Head of caudate nucleus (tissue), 42 donors: ENCODE data around the gene NUP42.
"Not testable (repeated sequence)": the region's sequence is repeated elsewhere in the genome, so short reads cannot be mapped to it uniquely, and the experiment has no call there.

Source experiments
- DNase-seq, 42 donors: peaks; one replicate each; pipeline versions ENCODE4 v3.0.0 to v3.0.0-alpha.2; 2020 to 2021; ENCODE audit warnings: mixed read lengths in 7 of 42
- intact Hi-C: fragments of 100-400 bp; cut with DNase I; formaldehyde crosslinking; loops from one replicate; pipeline ENCODE4 v1.15.0; 2022

Gene NUP42

DNA sequence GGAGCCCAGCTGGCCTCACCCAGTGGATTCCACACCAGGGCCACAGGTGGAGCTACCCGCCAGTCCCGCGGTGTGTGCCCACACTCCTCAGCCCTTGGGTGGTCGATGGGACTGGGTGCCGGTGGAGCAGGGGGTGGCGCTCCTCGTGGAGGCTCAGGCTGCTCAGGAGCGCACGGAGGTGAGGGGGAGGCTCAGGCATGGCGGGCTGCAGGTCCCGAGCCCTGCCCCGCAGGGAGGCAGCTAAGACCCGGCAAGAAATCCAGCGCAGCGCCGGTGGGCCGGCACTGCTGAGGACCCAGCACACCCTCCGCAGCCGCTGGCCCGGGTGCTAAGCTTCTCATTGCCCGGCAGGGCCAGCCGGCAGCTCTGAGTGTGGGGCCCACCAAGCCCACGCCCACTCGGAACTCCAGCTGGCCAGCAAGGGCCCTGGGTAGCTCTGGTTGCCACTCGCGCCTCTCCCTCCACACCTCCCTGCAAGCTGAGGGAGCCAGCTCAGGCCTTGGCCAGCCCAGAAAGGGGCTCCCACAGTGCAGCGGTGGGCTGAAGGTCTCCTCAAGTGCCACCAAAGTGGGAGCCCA lies 11.9 kb downstream of the NUP42 start:
- DNase-seq, intact Hi-C loops: not testable (repeated sequence)

- intact Hi-C loops, result no loop called here
Observed at GRCh38 chr7:23196306-23196705, 14.5 kb downstream of the NUP42 start.

DNA sequence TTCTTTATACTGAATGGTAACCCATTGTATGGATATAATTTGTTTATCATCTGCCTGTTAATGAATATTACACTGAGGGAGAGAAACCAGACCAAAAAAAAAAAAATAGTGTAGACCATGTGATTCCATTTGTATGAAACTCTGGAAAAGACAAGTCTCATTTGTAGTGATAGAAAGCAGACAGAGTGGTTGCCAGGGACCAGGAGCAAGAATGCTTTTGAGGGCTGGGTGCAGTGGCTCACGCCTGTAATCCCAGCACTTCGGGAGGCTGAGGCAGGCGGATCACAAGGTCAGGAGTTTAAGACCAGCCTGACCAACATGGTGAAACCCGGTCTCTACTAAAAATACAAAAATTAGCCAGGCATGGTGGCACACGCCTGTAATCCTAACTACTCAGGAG lies 15.9 kb downstream of the NUP42 start:
- DNase-seq, intact Hi-C loops: not testable (repeated sequence)

More at GRCh38 chr7:23196306-23196705, 14.5 kb downstream of the NUP42 start:
- DNase-seq, result no peak

- no peak for DNase-seq
- intact Hi-C loops, result no loop called here
Observed at GRCh38 chr7:23200331-23200730, 18.5 kb downstream of the NUP42 start.

- intact Hi-C loops, result no loop called here
Observed at GRCh38 chr7:23204241-23204640, 22.4 kb downstream of the NUP42 start.

DNA sequence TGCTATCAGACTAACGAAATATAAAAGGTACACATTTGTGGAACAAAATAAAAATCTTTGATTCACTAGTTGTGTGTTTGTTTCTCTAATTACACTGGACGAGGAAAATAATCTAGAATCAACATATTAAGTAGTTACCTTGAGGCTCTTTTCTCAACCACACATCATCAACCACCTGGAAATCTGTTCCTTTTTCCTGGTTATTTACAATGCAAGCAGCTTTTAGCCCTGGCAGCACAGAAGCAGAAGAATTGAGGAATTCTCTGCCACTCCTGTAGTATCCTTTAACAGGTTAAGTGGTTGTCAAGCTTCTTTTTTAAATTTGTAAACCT lies 23.7 kb downstream of the NUP42 start:
- intact Hi-C loops, result no loop called here
- no peak for DNase-seq

More at GRCh38 chr7:23204241-23204640, 22.4 kb downstream of the NUP42 start:
- no peak for DNase-seq

DNA sequence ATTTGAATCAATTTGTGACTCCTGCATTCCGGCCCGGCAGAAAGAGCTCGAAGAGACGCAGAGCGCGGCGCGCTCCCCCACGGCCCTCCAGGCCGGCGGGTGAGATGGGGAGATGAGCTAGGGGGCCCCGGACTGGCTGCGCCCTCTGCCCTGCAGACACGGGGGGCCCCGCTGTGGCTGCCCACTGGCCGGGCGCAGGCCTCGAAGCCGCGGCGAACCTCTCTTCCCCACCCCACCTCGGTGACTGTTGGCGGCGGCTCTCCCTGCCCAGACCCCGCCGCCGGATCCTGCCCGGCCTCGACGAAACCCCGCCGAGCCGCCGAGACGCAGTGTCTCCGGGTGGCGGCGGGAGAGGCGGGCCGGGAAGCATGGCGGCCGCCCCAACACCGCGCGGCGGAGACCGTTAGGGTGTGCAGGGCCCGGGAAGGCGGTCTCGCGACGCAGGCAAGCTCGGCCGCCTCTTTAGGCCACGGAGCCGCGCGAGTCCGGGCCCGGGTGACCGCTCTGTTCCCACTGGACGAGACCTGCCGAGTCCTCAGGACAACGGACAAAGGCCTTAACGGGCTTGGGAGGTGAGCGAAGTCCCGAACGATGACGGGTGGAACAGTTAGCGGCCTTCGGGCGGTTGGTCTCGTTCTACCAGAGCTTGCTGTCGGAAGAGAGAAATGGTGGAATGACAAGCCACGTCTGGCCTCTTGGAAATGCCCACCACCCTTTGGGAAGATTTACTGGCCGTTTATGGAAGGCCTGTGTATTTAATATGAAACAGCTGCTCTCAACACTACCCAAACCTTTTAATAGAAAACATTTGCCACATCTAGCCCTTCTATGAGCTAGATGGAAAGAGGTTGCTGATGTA lies 24.3 kb downstream of the NUP42 start:
- intact Hi-C loops, result no loop called here
- DNase-seq, result peak in 8 of 42 donors; percentile 21 to 47 (median 34)

DNA sequence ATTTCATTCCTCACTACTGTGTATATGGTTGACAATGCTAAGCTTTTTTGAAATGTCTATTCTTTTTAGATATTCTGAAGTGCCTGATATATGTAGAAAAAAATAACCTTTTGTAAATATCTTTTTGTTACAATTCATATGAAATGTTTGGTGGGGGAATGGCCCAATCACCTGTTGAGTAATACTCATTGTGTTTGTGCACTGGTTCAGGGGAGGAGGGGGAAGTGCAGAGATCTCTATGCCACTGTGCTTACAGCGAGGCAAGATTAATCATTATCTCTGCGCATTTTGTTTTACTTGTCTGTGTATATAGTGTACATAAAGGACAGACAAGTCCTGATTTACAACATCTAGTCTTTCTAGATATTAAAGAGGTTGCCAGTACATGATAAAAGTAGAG lies 25.2 kb downstream of the NUP42 start:
- intact Hi-C loops, result no loop called here
- DNase-seq, result no peak

GRCh38 chr7:23207884-23208283 lies 26.0 kb downstream of the NUP42 start:
- intact Hi-C loops, result no loop called here
- DNase-seq, result no peak

DNA sequence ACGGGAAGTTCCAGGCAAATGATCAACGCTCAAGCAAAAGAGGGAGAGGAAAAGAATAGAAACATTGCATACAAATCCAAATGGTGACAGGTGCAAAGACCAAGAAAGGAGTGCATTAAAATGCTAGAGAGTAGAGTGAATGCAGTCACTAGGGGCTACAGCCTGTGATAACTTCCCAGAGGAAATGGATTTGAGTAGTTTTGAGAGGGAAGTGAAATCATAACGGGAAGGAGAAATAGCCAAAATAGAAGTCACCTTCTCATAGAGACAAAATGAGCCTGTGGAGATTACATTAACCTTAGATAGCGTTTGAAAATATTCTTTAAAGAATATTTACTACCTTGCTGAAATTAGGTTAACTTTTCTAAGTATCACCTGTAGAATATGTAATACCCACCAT lies 26.5 kb downstream of the NUP42 start:
- intact Hi-C loops, result no loop called here

GRCh38 chr7:23210506-23210905 lies 28.7 kb downstream of the NUP42 start:
- DNase-seq, result no peak
- intact Hi-C loops, result no loop called here

More for the DNA sequence above, 26.5 kb downstream of the NUP42 start:
- DNase-seq, result peak in 2 of 42 donors; percentile 42 to 51

DNA sequence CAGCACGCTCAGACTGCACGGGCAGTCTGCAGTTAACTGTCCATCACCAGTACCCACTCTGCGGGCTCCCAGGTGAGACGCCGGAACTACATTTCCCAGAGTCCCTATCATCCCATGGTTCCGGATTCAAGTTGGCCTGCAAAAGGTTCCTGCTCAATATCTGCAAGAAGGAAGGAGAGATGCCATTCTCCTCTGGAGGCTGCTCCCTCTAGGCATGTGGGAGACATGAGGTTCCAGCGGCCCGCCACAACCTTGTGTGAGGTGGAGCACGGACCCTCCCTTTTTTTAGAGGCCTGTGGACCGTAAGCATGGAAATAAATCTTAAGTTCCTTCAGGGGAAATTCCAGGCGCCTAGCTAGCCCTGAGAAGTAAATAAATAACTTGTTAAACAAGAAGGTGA lies 29.7 kb downstream of the NUP42 start:
- no peak for DNase-seq
- intact Hi-C loops, result no loop called here

- DNase-seq, result no peak
- intact Hi-C loops, result no loop called here
Observed at GRCh38 chr7:23212395-23212794, 30.5 kb downstream of the NUP42 start.

GRCh38 chr7:23212841-23213240 lies 31.0 kb downstream of the NUP42 start:
- DNase-seq, result no peak
- intact Hi-C loops, result no loop called here

GRCh38 chr7:23213755-23214154 lies 31.9 kb downstream of the NUP42 start:
- intact Hi-C loops, result no loop called here
- DNase-seq, result no peak

DNA sequence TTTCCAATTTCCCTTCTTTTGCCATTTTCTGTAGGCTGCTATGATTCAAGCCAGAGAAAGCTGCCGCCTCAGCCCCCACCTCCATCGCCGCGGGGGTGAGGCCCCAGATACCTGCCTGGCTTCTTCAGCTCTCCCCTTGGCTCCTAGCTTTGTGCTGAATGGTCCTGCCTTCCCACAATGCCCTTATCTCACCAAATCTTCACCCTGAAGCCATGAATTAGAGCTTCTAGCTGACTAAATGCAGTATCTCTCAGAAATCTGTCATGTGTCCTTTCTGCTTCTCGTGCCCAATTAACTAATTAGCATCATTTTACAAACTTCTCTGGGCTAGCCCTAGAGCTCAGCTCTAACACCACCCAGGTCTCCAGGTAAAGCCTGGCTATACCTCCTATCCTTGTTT lies 32.6 kb downstream of the NUP42 start:
- intact Hi-C loops, result no loop called here
- no peak for DNase-seq

DNA sequence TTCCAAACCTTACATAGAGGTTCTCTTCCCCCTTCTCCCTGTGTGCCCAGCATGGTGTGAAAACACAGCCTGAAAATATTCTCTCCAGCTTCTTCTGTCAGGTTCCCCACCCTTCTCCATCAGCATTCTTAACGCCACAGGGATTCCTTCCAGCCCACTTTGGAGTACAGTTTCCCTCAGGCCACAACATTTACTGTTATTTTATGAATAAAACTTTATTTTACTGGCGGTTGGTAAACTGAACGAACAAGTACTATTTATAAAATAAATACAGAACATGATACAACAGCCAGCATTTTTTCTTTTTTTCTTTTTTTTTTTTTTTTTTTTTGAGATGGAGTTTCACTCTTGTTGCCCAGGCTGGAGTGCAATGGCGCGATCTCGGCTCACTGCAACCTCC lies 33.1 kb downstream of the NUP42 start:
- DNase-seq, result no peak
- intact Hi-C loops, result no loop called here

- intact Hi-C loops, result no loop called here
- DNase-seq, result peak in 38 of 42 donors; percentile 18 to 77 (median 54)
Observed at GRCh38 chr7:23216021-23216420, 34.2 kb downstream of the NUP42 start.

- intact Hi-C loops, result no loop called here
- no peak for DNase-seq
Observed at GRCh38 chr7:23218196-23218595, 36.3 kb downstream of the NUP42 start.

GRCh38 chr7:23220690-23221305 lies 39.0 kb downstream of the NUP42 start:
- no peak for DNase-seq
- intact Hi-C loops, result no loop called here
